Thymus (tissue), 11 donors: ENCODE results near the gene TBC1D2B. TPM values are rescaled to one million over a fixed set of nuclear protein-coding genes. Genes with fewer than 3 reads are reported as not detected.

Experiments
- DNase-seq, 9 donors: peaks; one replicate each; pipeline ENCODE4 v3.0.0-alpha.2; 2013; ENCODE audit warnings: low spot score in 9 of 9, low read depth in 6 of 9, missing footprints in 1 of 9
- H3K27ac ChIP-seq, 2 donors: one replicate each; pipeline ENCODE4 v1.5.1; 2013; ENCODE audit warnings: control low read depth in 1 of 2, low read depth in 1 of 2, low read length in 1 of 2, mild to moderate bottlenecking in 1 of 2, moderate library complexity in 1 of 2
- H3K27me3 ChIP-seq, 2 donors: one replicate each; pipeline ENCODE4 v1.5.1; 2013; ENCODE audit warnings: low read length in 1 of 2; ENCODE audit not compliant: control insufficient read depth in 2 of 2, insufficient read depth in 1 of 2
- H3K36me3 ChIP-seq, 2 donors: one replicate each; pipeline ENCODE4 v1.5.1; 2013; ENCODE audit warnings: low read length in 1 of 2, mild to moderate bottlenecking in 1 of 2, moderate library complexity in 1 of 2; ENCODE audit not compliant: control insufficient read depth in 2 of 2, insufficient read depth in 2 of 2
- H3K4me1 ChIP-seq, 2 donors: one replicate each; pipeline ENCODE4 v1.5.1; 2013; ENCODE audit warnings: low read length in 2 of 2; ENCODE audit not compliant: control insufficient read depth in 2 of 2, insufficient read depth in 2 of 2
- H3K4me3 ChIP-seq, 2 donors: one replicate each; pipeline ENCODE4 v1.5.1; 2013; ENCODE audit warnings: low read length in 2 of 2, control low read depth in 1 of 2, mild to moderate bottlenecking in 1 of 2
- H3K9me3 ChIP-seq, 2 donors: one replicate each; pipeline ENCODE4 v1.5.1; 2013; ENCODE audit warnings: low read length in 1 of 2, mild to moderate bottlenecking in 1 of 2; ENCODE audit not compliant: control insufficient read depth in 2 of 2, insufficient read depth in 1 of 2
- WGBS: extraction: QIAGEN DNeasy Blood & Tissue Kit; methylation state at CpG from one replicate; pipeline ENCODE4 v1.1.7; 2013; 5-methylcytosine and 5-hydroxymethylcytosine counted together
- polyA plus RNA-seq: library from polyadenylated mRNA; stranded (reverse); fragments of 200-250 nt; gene quantifications from one replicate; pipeline ENCODE4 v1.2.3, GENCODE V29; 2013
- total RNA-seq: library from RNA; stranded (reverse); fragments of 120-200 nt; gene quantifications from one replicate; pipeline ENCODE4 v1.2.4, GENCODE V29; 2013
- donor health status: healthy.

The TBC1D2B gene
- total and polyA plus RNA-seq, 2 donors, result 20.0 to 32.7 TPM

- H3K27ac ChIP-seq, result peak overlapping the region in 1 of 2 donors; percentile 32
- no peak overlapping the region for H3K4me3 ChIP-seq
- H3K4me1 ChIP-seq, result peaks cover 0 to 31% of the 10 kb centered on the region in 2 donors
- peaks cover 86 to 90% of the 10 kb centered on the region in 2 donors for H3K36me3 ChIP-seq
- no peak for DNase-seq
- no peaks in the 10 kb centered on the region for H3K27me3 ChIP-seq
- peaks cover 0 to 3% of the 10 kb centered on the region in 2 donors for H3K9me3 ChIP-seq
- 95% methylated on average over 17 of the region's 17 CpGs for WGBS
Measured at GRCh38 chr15:78007964-78008886, 69.3 kb downstream of the TBC1D2B start.

- 96% methylated on average over 11 of the region's 11 CpGs for WGBS
- H3K4me3 ChIP-seq, result no peak overlapping the region
Measured at GRCh38 chr15:78007211-78007931, 70.1 kb downstream of the TBC1D2B start.

GRCh38 chr15:78006567-78007205, 70.8 kb downstream of the TBC1D2B start:
- peaks cover 0 to 3% of the 10 kb centered on the region in 2 donors for H3K9me3 ChIP-seq
- peaks cover 0 to 37% of the 10 kb centered on the region in 2 donors for H3K4me1 ChIP-seq
- no peak overlapping the region for H3K27ac ChIP-seq
- H3K4me3 ChIP-seq, result no peak overlapping the region
- H3K36me3 ChIP-seq, result peaks cover 86 to 88% of the 10 kb centered on the region in 2 donors
- no peak for DNase-seq
- WGBS, result 97% methylated on average over 13 of the region's 13 CpGs
- no peaks in the 10 kb centered on the region for H3K27me3 ChIP-seq

More at GRCh38 chr15:78007211-78007931, 70.1 kb downstream of the TBC1D2B start:
- Histone ChIP-seq H3K27me3 (no peaks in the 10 kb centered on the region), H3K36me3 (peaks cover 86 to 91% of the 10 kb centered on the region in 2 donors), H3K4me1 (peaks cover 0 to 37% of the 10 kb centered on the region in 2 donors), H3K9me3 (peaks cover 0 to 3% of the 10 kb centered on the region in 2 donors), H3K27ac (peak overlapping the region in 1 of 2 donors; percentile 21)
- no peak for DNase-seq

- H3K36me3 ChIP-seq, result peaks cover 88 to 91% of the 10 kb centered on the region in 2 donors
- peak overlapping the region; percentile 56 to 84 for H3K27ac ChIP-seq
- no peaks in the 10 kb centered on the region for H3K27me3 ChIP-seq
- no peak for DNase-seq
- H3K4me3 ChIP-seq, result no peak overlapping the region
- 93% methylated on average over 10 of the region's 10 CpGs for WGBS
- H3K4me1 ChIP-seq, result peaks cover 0 to 39% of the 10 kb centered on the region in 2 donors
- peaks cover 0 to 3% of the 10 kb centered on the region in 2 donors for H3K9me3 ChIP-seq
Measured at GRCh38 chr15:78004919-78005634, 72.4 kb downstream of the TBC1D2B start.

- WGBS, result 91% methylated on average over 9 of the region's 9 CpGs
- Histone ChIP-seq H3K4me1 (peaks cover 0 to 47% of the 10 kb centered on the region in 2 donors), H3K36me3 (peaks cover 91 to 93% of the 10 kb centered on the region in 2 donors), H3K27ac (peak overlapping the region; percentile 8 to 85), H3K27me3 (no peaks in the 10 kb centered on the region), H3K9me3 (peaks cover 0 to 3% of the 10 kb centered on the region in 2 donors), H3K4me3 (no peak overlapping the region)
- peak in 1 of 9 donors; percentile 27 for DNase-seq
Measured at GRCh38 chr15:78004222-78004727, 73.2 kb downstream of the TBC1D2B start.

- peak overlapping the region in 1 of 2 donors; percentile 85 for H3K27ac ChIP-seq
- 93% methylated on average over 13 of the region's 13 CpGs for WGBS
- H3K9me3 ChIP-seq, result peaks cover 0 to 3% of the 10 kb centered on the region in 2 donors
- H3K4me3 ChIP-seq, result no peak overlapping the region
- peaks cover 0 to 47% of the 10 kb centered on the region in 2 donors for H3K4me1 ChIP-seq
- H3K36me3 ChIP-seq, result peaks cover 86 to 91% of the 10 kb centered on the region in 2 donors
- no peaks in the 10 kb centered on the region for H3K27me3 ChIP-seq
- peak in 1 of 9 donors; percentile 25 for DNase-seq
Measured at GRCh38 chr15:78003539-78004008, 73.9 kb downstream of the TBC1D2B start.

GRCh38 chr15:78002996-78003395, 74.5 kb downstream of the TBC1D2B start:
- 90% methylated on average over 7 of the region's 7 CpGs for WGBS
- H3K9me3 ChIP-seq, result peaks cover 0 to 3% of the 10 kb centered on the region in 2 donors
- peaks cover 0 to 46% of the 10 kb centered on the region in 2 donors for H3K4me1 ChIP-seq
- H3K27me3 ChIP-seq, result no peaks in the 10 kb centered on the region
- H3K4me3 ChIP-seq, result no peak overlapping the region
- peak overlapping the region in 1 of 2 donors; percentile 85 for H3K27ac ChIP-seq
- H3K36me3 ChIP-seq, result peaks cover 86 to 91% of the 10 kb centered on the region in 2 donors
- DNase-seq, result no peak

- DNase-seq, result no peak
- Histone ChIP-seq H3K4me3 (no peak overlapping the region), H3K9me3 (peaks cover 0 to 3% of the 10 kb centered on the region in 2 donors), H3K27me3 (no peaks in the 10 kb centered on the region), H3K36me3 (peaks cover 86% of the 10 kb centered on the region in 2 donors), H3K4me1 (peaks cover 0 to 38% of the 10 kb centered on the region in 2 donors), H3K27ac (no peak overlapping the region)
- 97% methylated on average over 4 of the region's 4 CpGs for WGBS
Measured at GRCh38 chr15:78001656-78002055, 75.9 kb downstream of the TBC1D2B start.
